Right lobe of liver (tissue), 4 donors: ENCODE data around the gene STAG2.

Experiments used
- POLR2A ChIP-seq: fragments of 450-650 bp; IDR thresholded peaks from one replicate; pipeline ENCODE4 v1.6.1; 2017; ENCODE audit warnings: antibody characterized with exemption, mild to moderate bottlenecking
- TF ChIP-seq, protein P1 (sequence below), 4 donors: fragments of 200-600 bp in 3 of 4; fragments of 450-650 bp in 1 of 4; IDR thresholded peaks; one replicate each; pipeline versions ENCODE4 v1.5.1 to v1.8.0; 2016 to 2022; ENCODE audit warnings: antibody characterized with exemption in 4 of 4, mild to moderate bottlenecking in 2 of 4
- donor health status: DM: no; HTN: no; CAD: no.
- donor health status: DM: no; HTN: no; CAD: no.
- donor health status: DM: no; HTN: yes; CAD: no.

DNA sequence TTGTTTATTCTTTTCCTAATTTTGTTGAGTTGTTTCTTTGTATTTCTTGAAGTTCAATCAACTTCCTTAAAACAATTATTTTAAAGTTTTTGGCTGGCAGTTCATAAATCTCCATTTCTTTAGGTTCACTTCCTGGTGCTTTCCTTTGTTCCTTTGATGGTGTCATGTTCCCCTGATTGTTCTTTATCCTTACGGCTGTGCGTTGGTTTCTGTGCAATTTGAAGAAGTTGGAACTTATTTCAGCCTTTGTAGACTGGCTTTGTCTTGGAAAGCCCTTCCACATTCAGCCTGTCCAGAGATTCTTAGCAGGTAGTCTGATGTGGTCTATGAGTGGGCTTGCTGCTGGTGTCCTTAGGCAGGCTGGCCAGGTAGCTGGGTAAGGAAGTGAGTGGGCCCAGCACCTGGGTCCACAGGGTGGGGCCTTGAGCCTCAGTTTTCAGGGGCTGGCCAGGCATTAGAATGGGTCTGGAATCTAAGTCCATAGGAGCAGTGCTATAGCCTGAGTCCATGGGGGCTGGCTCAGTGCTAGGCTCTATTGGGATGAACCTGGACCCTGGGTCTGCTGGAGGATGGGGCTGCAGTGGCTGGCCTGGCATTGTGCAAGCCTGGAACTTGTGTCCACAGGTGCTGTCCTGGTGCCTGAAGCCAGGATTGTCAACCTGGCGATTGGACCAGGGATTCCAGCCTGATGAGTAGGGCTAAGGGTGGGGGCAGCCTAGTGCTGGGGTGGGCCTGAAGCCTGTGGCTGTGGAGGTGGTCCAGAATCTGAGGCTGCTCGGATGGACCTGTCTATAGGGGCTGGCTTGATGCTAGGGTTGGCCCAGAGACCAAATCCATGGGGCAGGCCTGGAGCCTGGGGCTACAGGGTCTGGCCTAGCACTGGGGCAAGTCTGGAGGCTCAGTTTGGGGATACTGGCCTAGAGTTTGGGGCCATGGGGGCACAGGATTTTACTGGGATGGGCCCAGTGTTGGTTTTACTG is 152.4 kb downstream of the STAG2 start:
- TF ChIP-seq, protein P1, sequence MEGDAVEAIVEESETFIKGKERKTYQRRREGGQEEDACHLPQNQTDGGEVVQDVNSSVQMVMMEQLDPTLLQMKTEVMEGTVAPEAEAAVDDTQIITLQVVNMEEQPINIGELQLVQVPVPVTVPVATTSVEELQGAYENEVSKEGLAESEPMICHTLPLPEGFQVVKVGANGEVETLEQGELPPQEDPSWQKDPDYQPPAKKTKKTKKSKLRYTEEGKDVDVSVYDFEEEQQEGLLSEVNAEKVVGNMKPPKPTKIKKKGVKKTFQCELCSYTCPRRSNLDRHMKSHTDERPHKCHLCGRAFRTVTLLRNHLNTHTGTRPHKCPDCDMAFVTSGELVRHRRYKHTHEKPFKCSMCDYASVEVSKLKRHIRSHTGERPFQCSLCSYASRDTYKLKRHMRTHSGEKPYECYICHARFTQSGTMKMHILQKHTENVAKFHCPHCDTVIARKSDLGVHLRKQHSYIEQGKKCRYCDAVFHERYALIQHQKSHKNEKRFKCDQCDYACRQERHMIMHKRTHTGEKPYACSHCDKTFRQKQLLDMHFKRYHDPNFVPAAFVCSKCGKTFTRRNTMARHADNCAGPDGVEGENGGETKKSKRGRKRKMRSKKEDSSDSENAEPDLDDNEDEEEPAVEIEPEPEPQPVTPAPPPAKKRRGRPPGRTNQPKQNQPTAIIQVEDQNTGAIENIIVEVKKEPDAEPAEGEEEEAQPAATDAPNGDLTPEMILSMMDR (IDR thresholded peaks at IDR 0.05) = no peak
- TF ChIP-seq POLR2A = no peak
